ENCODE data around the gene ENDOD1.

DNA sequence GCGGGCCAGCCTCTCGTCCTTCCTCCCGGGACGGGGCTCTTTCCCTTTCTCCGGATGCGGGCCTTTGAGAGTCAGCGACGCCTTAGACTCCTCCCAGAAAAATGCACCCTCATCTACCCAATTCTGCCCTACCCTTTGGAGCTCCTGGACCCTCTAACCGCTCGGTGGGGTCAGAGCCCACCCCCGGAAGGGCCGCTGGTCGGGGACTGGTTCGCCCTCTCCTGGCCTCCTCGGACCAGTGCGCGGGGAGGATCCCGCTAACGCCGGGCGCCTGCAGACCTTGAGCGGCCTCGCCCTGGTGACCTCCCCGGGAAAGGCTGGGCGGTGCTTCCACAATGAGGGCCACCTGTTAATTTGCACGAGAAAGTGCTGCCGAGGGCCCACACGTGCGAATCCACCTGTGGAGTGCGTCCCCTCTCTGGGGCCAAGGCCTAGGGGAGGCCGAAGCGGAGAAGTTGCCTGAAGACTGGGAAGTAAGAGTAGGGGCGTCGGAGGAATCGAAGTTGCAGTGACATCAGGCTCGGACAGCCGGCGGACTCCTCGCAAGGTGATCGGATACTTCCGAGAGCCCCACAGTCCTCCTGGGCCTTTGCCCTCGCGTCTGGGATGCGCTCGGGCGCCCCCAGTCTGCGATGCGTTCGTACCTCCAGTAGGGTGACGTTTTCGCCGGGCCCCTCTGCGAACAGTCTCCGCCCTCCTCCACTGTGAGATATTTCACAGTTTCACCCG lies 61.5 kb downstream of the ENDOD1 start:
- TF ChIP-seq, protein P1, sequence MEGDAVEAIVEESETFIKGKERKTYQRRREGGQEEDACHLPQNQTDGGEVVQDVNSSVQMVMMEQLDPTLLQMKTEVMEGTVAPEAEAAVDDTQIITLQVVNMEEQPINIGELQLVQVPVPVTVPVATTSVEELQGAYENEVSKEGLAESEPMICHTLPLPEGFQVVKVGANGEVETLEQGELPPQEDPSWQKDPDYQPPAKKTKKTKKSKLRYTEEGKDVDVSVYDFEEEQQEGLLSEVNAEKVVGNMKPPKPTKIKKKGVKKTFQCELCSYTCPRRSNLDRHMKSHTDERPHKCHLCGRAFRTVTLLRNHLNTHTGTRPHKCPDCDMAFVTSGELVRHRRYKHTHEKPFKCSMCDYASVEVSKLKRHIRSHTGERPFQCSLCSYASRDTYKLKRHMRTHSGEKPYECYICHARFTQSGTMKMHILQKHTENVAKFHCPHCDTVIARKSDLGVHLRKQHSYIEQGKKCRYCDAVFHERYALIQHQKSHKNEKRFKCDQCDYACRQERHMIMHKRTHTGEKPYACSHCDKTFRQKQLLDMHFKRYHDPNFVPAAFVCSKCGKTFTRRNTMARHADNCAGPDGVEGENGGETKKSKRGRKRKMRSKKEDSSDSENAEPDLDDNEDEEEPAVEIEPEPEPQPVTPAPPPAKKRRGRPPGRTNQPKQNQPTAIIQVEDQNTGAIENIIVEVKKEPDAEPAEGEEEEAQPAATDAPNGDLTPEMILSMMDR (IDR thresholded peaks at IDR 0.05; ENCODE audit: low read depth, low read length), result peak; percentile 80
- no peak for TF ChIP-seq POLR2A (IDR thresholded peaks at IDR 0.05; ENCODE audit: extremely low read depth, insufficient read length)
- TF ChIP-seq, protein P2, sequence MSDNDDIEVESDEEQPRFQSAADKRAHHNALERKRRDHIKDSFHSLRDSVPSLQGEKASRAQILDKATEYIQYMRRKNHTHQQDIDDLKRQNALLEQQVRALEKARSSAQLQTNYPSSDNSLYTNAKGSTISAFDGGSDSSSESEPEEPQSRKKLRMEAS (IDR thresholded peaks at IDR 0.05; ENCODE audit: low read depth, low read length), result 0 out of 2 replicates have a peak, but pooled peaks have one; percentile 43

All from NB4 (cell line).